T-helper 2 cell treated with Interferon-gamma antibody and Interleukin-4, amounts not matched to agents 100 ng/mL and 5 ng/mL, for 36 hours (primary cell): ENCODE data around the gene ACBD5. TPM values are rescaled to one million over a fixed set of nuclear protein-coding genes. Genes with fewer than 3 reads are reported as not detected.

Experiments used
- intact Hi-C: fragments of 100-400 bp; cut with micrococcal nuclease; formaldehyde crosslinking; loops from one replicate; pipeline ENCODE4 v1.15.1; 2023
- total RNA-seq: library from RNA; stranded (reverse); gene quantifications from 2 replicates; pipeline ENCODE4 v1.2.3, GENCODE V29; 2022

ACBD5 gene
- total RNA-seq, 1 donor from 2014 or later, result 19.5 TPM

DNA sequence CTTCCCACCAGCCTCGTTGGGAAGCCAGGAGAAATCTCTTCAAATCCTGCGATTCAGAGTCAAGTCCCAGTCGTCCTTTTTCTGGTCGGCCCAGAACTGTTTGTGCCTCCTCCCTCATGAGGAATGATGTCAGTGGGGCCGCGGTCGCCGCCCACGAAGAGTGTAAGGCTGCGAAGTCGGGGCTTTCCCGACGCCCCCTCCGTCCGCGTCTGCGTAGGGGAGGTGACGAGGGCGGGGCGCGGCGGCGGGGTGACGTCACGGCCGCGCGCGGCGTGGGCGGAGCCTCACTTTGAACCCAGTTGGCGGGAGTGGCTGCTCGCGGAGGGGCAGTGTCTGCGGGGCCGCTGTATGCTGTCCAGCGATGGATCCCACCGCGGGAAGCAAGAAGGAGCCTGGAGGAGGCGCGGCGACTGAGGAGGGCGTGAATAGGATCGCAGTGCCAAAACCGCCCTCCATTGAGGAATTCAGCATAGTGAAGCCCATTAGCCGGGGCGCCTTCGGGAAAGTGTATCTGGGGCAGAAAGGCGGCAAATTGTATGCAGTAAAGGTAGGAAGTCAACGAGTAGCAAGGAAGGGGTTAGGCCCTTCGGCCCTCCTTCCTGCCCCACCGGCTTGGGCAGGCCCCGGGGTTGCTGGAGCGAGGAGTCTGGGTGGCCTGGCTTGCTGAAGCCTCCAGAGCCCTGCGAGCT, 85.4 kb downstream of the ACBD5 start, which contains the start of gene MASTL:
MASTL (plus strand) TSS at position 287 of the 689 bp plus-strand sequence; CDS start at position 362, 75 bp downstream.
- intact Hi-C loops, result loop anchor here (1.0 to 10.0 kb wide), 7 partner anchors 55 to 1378 kb away; partner anchors contain the start of genes ANKRD26, PDSS1, RAB18 and WAC

DNA sequence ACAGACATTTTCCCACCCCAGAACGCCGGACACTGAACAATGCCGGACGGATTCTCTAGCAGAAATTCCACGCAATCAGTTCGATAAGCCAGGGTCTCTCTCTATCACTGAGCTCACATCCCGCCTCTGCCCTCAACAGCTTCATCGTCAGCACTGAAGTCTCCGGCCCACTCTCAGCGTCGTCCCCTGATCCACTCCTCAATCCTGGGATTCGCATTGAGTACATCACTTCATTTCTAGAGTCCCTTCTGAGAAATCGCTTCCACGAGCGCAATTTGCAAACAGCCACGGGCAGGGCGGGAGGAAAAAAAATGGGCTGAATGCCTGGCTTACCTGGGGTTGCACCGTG, 86.8 kb downstream of the ACBD5 start:
- intact Hi-C loops, result loop anchor here (1.0 to 10.0 kb wide), 7 partner anchors 88 to 1379 kb away; partner anchors contain the start of genes PDSS1 and WAC

DNA sequence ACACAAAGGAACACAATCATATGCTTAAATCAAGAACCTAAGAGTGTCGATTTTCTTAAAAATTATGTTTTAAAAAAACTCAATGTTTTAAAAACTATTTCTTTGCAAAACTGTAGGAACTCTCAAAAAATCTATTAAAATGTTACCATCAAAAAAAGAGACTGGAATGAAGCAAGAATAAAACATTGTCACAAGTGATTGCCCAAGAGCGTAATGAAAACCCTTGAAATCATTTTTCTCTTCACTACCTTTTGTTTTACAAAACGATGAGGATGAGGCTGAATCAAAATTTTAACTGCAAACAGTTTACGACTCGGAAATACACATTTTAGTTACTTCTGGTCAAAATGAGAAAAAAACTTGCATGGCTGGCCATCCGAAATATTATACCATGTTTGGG, 87.3 kb downstream of the ACBD5 start:
- intact Hi-C loops, result loop anchor here (10.0 kb wide), 2 partner anchors 429 to 669 kb away; no protein-coding TSS in a partner anchor

DNA sequence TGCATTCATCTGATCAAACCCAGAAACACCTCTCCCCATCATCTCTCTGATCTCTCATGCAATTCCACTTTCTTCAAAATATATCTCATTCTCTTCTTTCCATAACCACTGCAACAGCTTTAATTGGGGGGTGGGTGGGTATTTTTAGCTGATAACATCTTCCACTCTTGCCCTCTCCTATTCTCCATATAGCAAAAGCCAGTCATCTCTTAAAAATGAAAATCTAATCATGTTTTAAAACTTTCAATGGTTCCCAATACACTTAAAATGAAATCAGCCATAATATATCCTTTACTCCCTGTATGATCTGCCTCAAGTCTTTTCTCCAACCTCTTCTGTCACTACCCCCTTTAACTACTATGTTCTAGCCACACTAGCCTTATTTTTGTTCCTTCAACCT, 87.9 kb downstream of the ACBD5 start:
- intact Hi-C loops, result loop anchor here (10.0 kb wide), 2 partner anchors 428 to 668 kb away; no protein-coding TSS in a partner anchor

DNA sequence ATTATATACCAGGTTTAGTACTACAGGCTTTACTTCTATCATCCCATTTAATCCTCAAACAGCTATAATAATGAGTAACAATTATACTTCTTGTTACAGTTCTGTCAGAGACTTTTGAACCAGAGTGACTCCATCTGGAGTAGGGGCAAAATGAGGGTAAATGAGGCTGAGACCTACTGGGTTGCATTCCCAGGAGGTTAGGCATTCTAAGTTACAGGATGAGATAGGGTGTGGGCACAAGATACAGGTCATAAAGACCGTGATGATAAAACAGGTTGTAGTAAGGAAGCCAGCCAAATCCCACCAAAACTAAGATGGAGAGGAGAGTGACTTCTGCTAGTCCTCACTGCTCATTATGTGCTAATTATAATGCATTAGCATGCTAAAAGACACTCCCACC, 90.3 kb downstream of the ACBD5 start:
- intact Hi-C loops, result loop anchor here (10.0 kb wide), 2 partner anchors 425 to 665 kb away; no protein-coding TSS in a partner anchor

DNA sequence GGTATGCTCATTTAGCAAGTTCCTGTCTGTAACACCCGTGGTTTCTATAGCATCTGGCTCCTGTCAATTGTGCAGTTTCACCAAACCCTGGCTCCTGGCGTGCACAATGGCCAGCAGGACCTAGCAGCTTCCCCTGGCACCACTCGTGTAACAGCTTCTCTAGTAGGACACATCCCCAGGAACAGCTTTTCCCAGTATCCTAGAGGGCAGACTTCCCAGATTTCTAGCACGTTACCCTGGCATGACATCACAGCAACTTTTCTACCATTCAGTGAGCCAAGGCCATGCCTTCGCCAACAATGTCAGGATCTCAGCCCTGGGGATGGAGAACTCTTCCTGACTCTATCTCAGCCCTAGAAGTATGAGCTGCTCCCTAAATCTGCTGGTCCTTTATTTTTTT, 92.9 kb downstream of the ACBD5 start:
- intact Hi-C loops, result no loop called here

DNA sequence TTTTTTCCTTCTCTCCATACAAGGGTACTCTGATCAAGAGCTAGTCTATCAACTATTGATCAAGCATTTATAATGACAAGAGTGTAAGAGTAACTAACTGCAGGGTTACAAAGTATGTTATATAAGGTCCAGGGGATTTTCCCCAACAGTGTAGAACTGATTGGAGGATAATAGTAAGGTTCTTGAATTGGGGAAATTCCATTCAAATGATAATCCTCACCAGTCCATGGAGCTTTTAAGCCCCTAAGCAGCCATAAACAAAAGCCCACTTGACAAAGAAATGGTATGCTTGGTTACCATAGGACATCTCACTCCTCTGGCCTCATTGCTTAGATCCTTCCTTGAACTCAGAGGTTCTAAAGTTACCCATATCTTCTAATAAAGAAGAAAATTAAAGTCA, 94.7 kb downstream of the ACBD5 start:
- intact Hi-C loops, result no loop called here

Other genes starting within 250 kb of the ACBD5 start
- 6.9 and 8.1 TPM in 2 replicates for gene ANKRD26, start 140.3 kb downstream of the ACBD5 start, total RNA-seq
- 124 and 126 TPM in 2 replicates for gene YME1L1, start 86.4 kb downstream of the ACBD5 start, total RNA-seq
- 27.1 and 30.2 TPM in 2 replicates for gene MASTL, start 85.4 kb downstream of the ACBD5 start, total RNA-seq